Urothelium cell line (cell line): ENCODE data around the gene SHD.
"Not testable (repeated sequence)": the region's sequence is repeated elsewhere in the genome, so short reads cannot be mapped to it uniquely, and the experiment has no call there.

Experiments
- DNase-seq: peaks from one replicate; pipeline ENCODE4 v3.0.0; 2011; ENCODE audit warnings: low spot score, mixed read lengths
- FAIRE-seq: peaks from 2 replicates; lab custom pipeline; 2011; peaks lifted over from hg19 to GRCh38; lab: Jason Lieb, UNC

Gene SHD, protein sequence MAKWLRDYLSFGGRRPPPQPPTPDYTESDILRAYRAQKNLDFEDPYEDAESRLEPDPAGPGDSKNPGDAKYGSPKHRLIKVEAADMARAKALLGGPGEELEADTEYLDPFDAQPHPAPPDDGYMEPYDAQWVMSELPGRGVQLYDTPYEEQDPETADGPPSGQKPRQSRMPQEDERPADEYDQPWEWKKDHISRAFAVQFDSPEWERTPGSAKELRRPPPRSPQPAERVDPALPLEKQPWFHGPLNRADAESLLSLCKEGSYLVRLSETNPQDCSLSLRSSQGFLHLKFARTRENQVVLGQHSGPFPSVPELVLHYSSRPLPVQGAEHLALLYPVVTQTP

DNA sequence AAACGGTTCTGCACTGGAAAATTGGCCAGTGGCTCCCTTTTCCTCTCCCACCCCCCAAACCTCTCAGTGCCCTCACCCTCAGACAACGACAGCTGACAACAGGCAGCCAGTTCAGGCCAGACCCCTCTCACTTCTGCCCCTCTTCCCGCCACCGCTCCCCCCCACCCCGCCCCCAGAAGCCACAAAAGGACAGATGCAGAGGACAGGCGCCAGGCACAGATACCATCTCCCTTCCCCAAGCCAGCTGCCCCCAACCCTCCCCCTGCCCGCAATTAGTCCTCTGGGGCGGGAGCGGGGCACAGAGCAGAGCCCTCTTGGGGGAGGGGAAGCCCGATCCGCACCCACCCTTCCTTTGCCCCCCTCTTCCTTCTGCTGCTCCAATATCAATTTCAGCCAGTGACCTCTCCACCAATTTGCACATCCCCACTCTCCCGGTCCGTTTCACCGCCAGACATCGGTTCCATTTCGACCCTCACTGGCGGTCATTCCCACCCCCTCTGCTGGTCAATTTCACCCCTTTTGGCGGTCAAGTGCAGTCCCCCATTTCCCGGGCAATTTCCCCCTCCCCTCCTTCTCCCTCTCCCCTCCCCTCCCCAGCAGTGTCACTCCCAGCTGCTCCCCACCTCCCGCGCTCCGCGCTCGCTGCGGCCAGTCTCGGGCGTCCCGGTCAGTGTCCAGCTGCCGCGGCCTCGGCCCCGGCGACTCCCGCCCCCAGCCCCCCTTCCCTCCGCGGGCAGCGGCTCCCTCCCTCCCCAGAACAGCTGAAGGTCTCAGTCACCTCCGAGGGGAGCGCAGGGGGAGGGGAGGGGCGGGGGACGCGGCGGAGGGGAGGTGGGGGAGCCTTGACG lies at the start of gene SHD:
SHD (plus strand) TSS at position 848 of the 848 bp plus-strand sequence. CDS start 798 bp downstream, outside the sequence.
- FAIRE-seq (no peak), DNase-seq (no peak)

DNA sequence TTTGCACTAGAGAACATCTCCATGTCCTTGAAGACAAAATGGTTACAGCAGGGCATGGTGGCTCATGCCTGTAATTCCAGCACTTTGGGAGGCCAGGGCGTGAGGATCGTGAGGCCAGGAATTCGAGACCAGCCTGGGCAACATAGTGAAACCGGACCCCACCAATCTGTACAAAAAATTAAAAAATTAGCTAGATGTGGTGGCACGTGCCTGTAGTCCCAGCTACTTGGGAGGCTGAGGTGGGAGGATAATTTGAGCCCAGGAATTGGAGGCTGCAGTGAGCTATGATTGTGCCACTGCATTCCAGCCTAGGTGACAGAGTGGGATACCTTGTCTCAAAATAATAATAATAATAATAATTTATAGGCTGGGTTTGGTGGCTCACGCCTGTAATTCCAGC lies 48.8 kb upstream of the SHD start:
- DNase-seq, FAIRE-seq: not testable (repeated sequence)

DNA sequence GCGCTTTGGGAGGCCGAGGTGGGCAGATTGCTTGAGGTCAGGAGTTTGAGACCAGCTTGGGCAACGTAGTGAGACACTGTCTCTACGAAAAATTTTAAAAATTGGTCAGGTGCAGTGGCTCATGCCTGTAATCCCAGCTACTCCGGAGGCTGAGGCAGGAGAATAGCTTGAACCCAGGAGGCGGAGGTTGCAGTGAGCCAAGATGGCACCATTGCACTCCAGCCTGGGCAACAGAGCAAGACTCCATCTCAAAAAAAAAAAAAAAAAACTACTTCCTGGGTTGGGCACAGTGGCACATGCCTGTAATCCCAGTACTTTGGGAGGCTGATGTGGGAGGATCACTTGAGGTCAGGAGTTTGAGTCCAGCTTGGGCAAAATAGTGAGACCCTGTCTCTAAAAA lies 47.5 kb upstream of the SHD start:
- DNase-seq, FAIRE-seq: not testable (repeated sequence)

DNA sequence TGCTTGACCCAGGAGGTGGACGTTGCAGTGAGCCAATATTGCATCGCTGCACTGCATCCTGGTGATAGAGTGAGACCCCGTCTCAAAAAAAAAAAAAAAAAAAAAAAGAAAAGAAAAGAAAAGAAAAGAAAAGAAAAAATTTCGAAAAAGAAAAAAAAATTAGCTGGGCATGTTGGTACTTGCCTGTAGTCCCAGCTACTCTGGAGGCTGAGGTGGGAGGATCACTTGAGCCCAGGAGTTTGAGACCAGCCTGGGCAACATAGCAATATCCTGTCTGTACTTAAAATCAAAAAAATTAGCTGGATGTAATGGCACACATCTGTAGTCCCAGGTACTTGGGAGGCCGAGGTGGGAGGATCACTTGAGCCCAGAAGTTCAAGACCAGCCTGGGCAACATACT lies 46.9 kb upstream of the SHD start:
- DNase-seq, FAIRE-seq: not testable (repeated sequence)

DNA sequence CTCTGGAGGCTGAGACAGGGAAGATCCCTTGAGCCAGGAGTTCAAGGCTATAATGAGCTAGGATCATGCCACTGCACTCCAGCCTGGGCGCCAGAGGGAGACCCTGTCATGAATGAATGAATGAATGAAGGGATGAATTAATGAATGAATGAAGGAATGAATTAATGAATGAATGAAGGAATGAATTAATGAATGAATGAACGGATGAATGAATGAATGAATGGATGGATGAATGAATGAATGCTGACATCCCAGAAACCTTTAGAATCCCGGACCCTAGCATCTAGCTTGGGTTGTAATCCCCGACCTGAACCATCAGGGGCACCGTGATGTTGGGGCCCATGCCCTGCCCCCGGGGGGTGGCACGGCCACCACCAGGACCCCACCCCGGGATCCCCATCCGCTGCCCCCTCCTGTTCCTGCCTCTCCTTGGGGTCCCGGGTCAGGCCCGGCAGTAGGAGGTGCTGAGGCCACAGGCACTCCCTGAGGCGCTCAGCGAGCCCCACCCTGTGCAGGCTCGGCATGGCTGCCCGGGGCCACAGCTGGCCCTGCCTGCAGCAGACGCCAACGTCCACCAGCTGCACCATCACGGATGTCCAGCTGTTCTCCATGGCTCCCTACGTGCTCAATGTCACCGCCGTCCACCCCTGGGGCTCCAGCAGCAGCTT lies 46.3 kb upstream of the SHD start:
- no peak for DNase-seq
- FAIRE-seq, result no peak

DNA sequence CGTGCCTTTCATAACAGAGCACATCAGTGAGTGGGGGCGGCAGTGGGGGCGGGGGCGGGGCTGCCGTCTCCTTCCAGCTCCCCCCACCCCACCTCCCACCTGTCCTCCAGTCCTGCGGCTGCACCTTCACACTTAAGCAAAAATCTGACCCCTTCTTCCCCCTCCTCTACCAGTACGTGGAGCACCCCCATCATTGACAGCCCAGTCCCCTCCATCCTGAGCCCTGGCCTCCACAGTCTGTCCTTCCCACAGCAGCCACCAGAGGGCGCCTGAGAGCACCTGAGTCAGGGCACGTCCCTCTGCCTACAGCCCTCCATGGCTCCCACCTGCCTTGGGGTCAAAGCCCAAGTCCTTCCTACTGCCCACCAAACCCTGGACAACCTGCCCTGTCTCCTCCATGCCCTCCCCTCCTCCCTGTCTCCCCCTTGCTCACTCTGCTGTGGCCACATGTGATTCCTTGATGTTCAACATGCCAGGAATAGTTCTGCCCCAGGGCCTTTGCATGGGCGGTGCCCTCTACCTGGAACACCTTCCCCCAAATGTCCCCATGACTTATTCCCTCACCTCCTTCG lies 45.7 kb upstream of the SHD start:
- no peak for FAIRE-seq
- DNase-seq, result peak; percentile 26

DNA sequence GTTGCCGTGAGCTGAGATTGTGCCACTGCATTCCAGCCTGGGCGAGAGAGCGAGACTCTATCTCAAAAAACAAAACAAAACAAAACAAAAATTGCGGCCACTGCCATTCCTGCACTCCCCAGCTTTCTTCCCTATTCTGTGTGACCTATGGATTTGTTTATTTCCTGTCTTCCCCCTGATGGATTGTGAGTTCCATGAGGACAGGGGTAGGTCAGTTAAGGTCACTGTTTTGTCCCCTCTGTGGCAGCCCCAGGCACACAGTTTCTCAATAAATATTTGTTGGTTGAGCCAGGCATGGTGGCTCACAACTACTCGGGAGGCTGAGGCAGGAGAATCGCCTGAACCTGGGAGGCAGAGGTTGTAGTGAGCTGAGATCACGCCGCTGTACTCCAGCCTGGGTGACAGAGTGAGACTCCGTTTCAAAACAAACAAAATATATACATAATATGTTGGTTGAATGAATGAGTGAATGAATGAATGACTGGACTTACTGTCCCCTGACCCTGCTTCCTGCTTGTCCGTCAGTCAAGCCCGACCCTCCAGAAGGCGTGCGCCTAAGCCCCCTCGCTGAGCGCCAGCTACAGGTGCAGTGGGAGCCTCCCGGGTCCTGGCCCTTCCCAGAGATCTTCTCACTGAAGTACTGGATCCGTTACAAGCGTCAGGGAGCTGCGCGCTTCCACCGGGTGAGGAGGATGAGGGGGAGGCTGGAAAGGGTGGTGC lies 44.8 kb upstream of the SHD start:
- no peak for FAIRE-seq

DNA sequence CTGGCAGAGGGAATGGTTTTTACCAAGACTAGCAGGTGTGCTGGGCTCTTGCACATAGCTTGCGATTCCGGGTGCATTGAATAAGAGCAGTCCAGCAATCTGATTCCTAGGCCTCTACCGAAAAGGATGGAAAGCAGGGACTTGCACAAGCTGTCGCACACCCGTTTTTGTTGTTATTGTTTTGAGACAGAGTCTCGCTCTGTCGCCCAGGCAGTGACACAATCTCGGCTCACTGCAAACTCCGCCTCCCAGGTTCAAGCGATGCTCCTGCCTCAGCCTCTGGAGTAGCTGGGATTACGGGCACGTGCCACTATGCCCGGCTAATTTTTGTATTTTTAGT lies 44.2 kb upstream of the SHD start:
- FAIRE-seq, result no peak

More for the DNA sequence above, 44.8 kb upstream of the SHD start:
- no peak for DNase-seq

DNA sequence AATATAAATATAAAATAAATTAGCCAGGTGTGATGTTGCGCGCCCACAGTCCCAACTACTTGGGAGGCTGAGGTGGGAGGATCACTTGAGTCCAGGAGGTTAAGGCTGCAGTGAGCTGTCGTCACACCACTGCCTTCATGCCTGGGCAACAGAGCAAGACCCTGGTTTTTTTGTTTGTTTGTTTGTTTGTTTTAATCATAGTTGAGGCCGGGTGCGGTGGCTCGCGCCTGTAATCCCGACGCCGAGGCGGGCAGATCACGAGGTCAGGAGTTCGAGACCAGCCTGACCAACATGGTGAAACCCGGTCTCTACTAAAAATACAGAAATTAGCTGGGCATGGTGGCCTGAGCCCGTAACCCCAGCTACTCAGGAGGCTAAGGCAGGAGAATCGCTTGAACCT lies 41.6 kb upstream of the SHD start:
- FAIRE-seq, DNase-seq: not testable (repeated sequence)

More for the DNA sequence above, 44.2 kb upstream of the SHD start:
- DNase-seq, result no peak

DNA sequence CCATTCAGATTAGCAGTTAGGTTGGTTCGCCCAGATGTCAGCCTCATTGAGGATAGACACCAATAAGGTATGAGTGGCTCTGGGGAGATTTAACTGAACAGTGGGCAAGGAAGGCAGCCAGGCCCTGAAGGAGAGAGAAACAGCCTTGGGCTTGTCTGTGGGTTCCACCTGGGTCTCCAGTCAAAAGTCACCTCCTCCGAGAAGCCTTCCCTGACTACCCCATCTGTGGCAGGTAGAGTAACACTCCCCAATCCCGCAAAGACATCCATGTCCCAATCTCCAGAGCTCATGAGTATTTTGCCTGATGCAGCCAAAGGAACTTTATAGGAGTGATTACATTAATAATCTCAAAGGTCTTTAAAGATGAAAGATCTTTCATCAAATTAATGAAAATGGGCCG lies 40.2 kb upstream of the SHD start:
- FAIRE-seq, result no peak
- no peak for DNase-seq

DNA sequence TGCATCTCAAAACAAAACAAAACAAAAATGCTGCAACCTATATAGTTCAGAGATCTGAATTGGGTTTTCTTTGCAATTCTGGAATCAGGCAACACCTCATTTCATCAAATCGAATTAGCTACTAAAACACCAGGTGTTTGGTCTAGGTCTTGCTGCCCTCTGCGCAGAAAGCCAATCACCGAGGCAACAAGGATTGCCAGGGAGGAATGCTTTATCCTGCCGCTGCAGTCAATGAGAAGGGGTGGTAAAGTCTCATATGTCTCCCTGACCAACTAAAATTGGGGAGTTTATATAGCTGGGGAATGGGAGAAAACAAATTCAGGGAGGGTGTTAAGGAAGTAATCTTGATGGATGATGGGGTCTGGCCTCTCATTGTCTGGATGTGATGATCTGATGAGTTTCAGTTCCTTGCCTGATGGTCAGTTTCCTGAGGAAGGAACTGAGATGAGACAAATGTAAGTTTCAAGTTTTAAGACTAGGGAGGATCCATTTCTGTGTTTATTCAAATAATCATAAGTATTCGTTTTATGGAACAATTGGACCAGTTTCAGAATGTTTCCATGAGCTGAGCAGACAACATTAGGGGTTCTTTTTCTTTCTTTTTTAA lies 37.1 kb upstream of the SHD start:
- DNase-seq, result no peak
- FAIRE-seq, result no peak

DNA sequence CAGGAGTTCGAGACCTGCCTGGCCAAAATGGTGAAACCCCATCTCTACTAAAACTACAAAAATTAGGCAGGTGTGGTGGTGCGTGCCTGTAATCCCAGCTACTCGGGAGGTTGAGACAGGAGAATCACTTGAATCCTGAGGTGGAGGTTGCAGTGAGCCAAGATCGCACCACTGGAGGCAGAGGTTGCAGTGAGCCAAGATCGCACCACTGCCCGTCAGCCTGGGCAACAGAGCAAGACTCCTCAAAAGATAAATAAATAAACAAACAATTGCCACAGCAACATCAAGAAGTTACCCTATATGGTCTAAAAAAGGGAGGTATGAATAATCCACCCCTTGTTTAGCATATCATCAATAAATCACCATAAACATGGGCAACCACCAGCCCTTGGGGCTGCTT lies 33.1 kb upstream of the SHD start:
- not testable (repeated sequence) for DNase-seq, FAIRE-seq

DNA sequence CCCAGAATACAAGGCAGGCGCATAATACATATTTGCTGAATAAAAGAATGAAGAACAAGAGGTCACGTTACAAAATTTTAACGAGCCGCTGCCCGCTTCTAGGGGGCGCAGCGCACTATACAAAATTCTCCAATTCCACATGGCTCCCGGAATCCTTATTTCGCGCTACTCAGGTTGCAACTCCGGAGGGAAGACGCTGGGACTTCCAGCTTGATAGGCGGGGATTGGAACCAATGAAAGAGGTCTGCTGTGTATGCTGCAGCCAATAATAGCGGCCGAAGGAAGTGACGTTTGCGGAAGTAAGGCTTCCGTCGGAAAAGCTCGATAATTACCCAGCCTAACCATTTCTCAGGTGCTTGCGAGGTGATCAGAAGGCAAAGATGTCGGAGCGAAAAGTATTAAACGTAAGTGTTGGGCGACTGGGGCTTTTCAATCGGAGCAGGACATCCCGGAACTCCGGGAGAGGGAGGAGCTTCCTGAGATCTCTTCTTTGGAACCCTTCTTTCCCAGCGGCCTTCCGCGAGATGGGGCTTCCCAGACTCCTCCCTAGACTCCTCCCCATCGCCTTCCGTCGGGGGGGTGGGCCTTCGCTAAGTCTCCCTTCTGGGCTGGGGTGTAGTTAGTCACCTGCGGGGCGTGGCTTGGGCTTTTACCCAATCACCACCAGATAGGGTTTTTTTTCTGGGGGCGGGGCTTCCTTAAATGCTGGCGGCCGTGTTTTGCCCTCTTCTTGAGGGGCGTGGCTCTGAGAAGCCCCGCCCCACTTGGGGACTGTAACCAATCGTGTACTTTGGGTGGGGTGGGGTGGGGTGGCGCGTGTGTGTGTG lies 32.1 kb upstream of the SHD start, which contains the start of gene YJU2:
YJU2 (plus strand) TSS at position 314 of the 827 bp plus-strand sequence; CDS start at position 381, 67 bp downstream.
- DNase-seq, result peak; percentile 97
- no peak for FAIRE-seq

DNA sequence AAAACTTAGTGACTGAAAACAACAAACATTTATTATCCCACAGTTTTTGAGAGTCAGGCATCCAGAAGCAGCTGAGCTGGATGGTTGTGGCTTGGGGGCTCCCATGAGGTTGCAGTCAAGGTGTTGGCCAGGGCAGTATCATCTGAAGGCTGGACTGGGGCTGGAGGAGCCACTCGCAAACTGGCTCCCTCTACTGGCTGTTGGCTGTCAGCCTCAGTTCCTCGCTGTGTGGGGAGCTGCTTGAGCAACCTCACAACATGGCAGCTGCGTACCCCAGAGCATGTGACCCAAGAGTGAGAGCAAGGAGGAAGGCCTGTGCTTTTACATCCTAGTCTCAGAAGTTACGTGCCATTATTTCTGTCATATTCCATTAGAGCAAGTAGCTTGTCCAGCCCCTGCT lies 22.5 kb upstream of the SHD start:
- FAIRE-seq (no peak), DNase-seq (no peak)

DNA sequence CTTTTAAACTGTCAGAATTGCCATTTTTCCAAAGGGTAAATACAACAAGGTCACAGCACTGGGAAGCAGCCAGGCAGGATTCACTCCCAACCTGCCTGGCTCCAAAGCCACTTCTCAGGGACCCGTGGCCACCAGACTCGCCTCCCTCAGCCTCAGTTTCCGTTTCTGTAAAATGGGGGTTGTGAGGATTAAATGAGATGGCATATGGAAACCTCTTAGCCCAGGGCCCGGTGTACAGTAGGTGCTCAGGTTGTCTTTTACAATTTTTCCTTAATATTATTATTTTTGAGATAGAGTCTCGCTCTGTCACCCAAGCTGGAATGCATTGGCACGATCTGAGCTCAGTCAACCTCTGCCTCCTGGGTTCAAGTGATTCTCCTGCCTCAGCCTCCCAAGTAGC lies 22.0 kb upstream of the SHD start:
- FAIRE-seq, result no peak
- DNase-seq, result no peak

DNA sequence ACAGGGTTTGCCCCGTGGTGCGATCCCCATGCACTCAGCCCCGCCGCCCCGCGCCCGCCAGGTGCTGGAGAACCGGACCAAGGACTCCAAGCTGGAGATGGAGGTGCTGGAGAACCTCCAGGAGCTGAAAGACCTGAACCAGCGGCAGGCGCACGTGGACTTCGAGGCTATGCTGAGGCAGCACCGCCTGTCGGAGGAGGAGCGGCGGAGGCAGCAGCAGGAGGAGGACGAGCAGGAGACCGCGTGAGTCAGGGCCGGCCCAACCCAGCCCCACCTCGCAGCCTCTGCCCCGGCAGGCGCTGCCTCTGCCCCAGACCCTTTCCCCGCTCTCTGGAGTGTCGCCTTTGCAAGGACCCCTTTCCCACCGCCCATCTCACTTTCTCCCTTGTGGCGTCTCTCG lies 20.9 kb upstream of the SHD start:
- no peak for DNase-seq
- no peak for FAIRE-seq

DNA sequence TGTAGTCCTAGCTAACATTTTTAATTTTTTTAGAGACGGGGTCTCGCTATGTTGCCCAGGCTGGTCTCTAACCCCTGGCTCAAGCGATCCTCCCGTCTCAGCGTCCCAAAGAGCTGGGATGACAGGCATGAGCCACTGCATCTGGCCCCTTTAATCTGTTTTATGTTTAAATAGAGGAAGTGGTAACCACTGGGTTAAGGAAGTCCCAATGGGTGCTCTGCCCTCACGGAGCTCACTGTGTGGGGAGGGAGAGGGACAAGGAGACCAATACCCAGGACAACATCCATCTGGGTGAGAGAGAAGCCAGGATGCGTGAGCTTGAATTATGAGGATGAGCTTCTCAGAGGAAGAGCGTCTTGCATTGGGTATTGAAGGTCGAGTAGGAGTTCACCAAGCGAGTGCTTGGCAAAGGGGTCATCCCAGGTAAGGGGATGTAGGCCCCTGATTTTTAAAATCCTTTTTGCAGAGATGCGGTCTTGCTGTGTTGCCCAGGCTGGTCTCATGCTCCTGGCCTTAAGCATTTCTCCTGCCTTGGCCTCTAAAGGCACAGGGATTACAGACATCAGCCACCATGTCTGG lies 18.4 kb upstream of the SHD start:
- no peak for FAIRE-seq
- DNase-seq, result no peak

DNA sequence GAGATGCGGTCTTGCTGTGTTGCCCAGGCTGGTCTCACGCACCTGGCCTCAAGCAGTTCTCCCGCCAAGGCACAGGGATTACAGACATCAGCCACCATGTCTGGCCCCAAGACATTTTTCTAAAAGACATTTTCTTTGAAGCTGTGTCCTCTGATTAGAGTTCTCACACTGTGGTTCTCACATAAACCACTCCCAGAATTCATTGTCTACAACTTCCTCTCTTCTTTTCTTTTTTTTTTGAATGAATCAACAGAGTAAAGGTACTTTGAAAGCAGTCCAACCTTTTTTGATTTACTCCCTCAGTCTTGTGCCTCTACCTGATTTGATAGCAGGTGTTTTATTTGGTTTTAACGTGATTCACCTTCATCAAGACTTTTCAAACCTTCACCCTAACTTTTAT lies 14.3 kb upstream of the SHD start:
- DNase-seq (no peak), FAIRE-seq (no peak)
